Lung (tissue), 12 donors: Measurements from ENCODE around the gene IDE. TPM values are rescaled to one million over a fixed set of nuclear protein-coding genes. Genes with fewer than 3 reads are reported as not detected.

Experiments
- ATAC-seq: fragments of 200-7000 bp; cut with Tn5 transposase; one replicate; pipeline ENCODE4 v1.9.1; 2020; ENCODE audit warnings: moderate number of reproducible peaks; ENCODE audit not compliant: insufficient read depth, low FRiP score
- DNase-seq, 3 donors: peaks; one replicate each; pipeline ENCODE4 v3.0.0-alpha.2; 2013 to 2017
- H3K27ac ChIP-seq, 2 donors: one replicate each; pipeline ENCODE4 v1.5.1; 2013; ENCODE audit warnings: mild to moderate bottlenecking in 2 of 2, moderate library complexity in 2 of 2, control low read depth in 1 of 2, inconsistent platforms in 1 of 2, low read depth in 1 of 2, low read length in 1 of 2
- H3K27me3 ChIP-seq, 3 donors: one replicate each; pipeline ENCODE4 v1.5.1; 2013; ENCODE audit warnings: low read length in 2 of 3; ENCODE audit not compliant: control insufficient read depth in 3 of 3, insufficient read depth in 3 of 3
- H3K36me3 ChIP-seq, 4 donors: one replicate each; pipeline ENCODE4 v1.5.1; 2013; ENCODE audit warnings: low read length in 4 of 4, mild to moderate bottlenecking in 1 of 4, moderate library complexity in 1 of 4; ENCODE audit not compliant: control insufficient read depth in 4 of 4, insufficient read depth in 4 of 4
- H3K4me1 ChIP-seq, 5 donors: one replicate each; pipeline ENCODE4 v1.5.1; 2013; ENCODE audit warnings: low read length in 5 of 5, mild to moderate bottlenecking in 2 of 5, moderate library complexity in 1 of 5; ENCODE audit not compliant: control insufficient read depth in 5 of 5, insufficient read depth in 5 of 5
- H3K4me3 ChIP-seq: one replicate; pipeline ENCODE4 v1.5.1; 2013; ENCODE audit warnings: mild to moderate bottlenecking, control low read depth, moderate library complexity
- H3K9ac ChIP-seq, 2 donors: one replicate each; pipeline ENCODE4 v1.5.1; 2013; ENCODE audit warnings: low read length in 2 of 2, control low read depth in 1 of 2; ENCODE audit not compliant: insufficient read depth in 1 of 2
- H3K9me3 ChIP-seq, 4 donors: one replicate each; pipeline ENCODE4 v1.5.1; 2013; ENCODE audit warnings: low read length in 3 of 4, mild to moderate bottlenecking in 1 of 4, moderate library complexity in 1 of 4; ENCODE audit not compliant: control insufficient read depth in 4 of 4, insufficient read depth in 3 of 4
- WGBS, 2 donors: extraction: QIAGEN DNeasy Blood & Tissue Kit; methylation state at CpG; one replicate each; pipeline ENCODE4 v1.1.7; 2013; 5-methylcytosine and 5-hydroxymethylcytosine counted together
- polyA plus RNA-seq, 2 donors: library from polyadenylated mRNA; stranded (reverse); fragments of 200-250 nt; gene quantifications; one replicate each; pipeline ENCODE4 v1.2.1, GENCODE V29; 2013
- total RNA-seq, 2 donors: library from RNA; depleted of rRNA in 1 of 2; stranded (reverse); fragments of >200 nt in 1 of 2; gene quantifications; one replicate each; pipeline ENCODE4 v1.2.1, GENCODE V29; 2014 to 2021
- TF ChIP-seq, protein P1 (sequence below): IDR thresholded peaks from 2 replicates; pipeline ENCODE4 v1.5.1; 2012; ENCODE audit warnings: mild to moderate bottlenecking; ENCODE audit errors: control extremely low read depth, extremely low read depth
- donor health status: control.
- donor health status: control.
- donor health status: Bipolar disorder and iron deficiency.
- donor health status: healthy.
- donor health status: DM: yes; HTN: yes; CAD: no.

IDE gene
- total and polyA plus RNA-seq, 4 donors: 9.1 to 39.2 (median 21.0) TPM

DNA sequence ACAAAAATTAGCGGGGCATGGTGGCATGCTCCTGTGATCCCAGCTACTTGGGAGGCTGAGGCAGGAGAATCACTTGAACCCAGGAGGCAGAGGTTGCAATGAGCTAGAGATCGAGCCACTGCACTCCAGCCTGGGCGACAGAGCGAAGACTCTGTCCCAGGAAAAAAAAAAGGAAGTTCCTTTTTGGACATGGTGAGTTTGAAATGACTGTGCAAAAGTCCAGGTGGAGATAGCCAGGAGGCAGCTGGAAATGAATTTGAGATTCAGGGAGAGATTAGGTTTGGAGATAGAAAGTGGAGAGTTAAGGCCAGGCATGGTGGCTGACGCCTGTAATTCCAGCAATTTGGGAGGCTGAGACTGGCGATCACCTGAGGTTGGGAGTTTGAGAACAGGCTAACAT is 143.8 kb downstream of the IDE start:
- TF ChIP-seq, protein P1, sequence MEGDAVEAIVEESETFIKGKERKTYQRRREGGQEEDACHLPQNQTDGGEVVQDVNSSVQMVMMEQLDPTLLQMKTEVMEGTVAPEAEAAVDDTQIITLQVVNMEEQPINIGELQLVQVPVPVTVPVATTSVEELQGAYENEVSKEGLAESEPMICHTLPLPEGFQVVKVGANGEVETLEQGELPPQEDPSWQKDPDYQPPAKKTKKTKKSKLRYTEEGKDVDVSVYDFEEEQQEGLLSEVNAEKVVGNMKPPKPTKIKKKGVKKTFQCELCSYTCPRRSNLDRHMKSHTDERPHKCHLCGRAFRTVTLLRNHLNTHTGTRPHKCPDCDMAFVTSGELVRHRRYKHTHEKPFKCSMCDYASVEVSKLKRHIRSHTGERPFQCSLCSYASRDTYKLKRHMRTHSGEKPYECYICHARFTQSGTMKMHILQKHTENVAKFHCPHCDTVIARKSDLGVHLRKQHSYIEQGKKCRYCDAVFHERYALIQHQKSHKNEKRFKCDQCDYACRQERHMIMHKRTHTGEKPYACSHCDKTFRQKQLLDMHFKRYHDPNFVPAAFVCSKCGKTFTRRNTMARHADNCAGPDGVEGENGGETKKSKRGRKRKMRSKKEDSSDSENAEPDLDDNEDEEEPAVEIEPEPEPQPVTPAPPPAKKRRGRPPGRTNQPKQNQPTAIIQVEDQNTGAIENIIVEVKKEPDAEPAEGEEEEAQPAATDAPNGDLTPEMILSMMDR: no peak
- Histone ChIP-seq H3K4me3 (no peak overlapping the region), H3K9ac (no peak overlapping the region), H3K27me3 (no peaks in the 10 kb centered on the region), H3K36me3 (no peaks in the 10 kb centered on the region), H3K4me1 (no peaks in the 10 kb centered on the region), H3K27ac (no peak overlapping the region), H3K9me3 (no peaks in the 10 kb centered on the region)
- no peak for DNase-seq
- 72 to 89% methylated on average over 6 of the region's 6 CpGs for WGBS, 2 donors
- no peak for ATAC-seq

DNA sequence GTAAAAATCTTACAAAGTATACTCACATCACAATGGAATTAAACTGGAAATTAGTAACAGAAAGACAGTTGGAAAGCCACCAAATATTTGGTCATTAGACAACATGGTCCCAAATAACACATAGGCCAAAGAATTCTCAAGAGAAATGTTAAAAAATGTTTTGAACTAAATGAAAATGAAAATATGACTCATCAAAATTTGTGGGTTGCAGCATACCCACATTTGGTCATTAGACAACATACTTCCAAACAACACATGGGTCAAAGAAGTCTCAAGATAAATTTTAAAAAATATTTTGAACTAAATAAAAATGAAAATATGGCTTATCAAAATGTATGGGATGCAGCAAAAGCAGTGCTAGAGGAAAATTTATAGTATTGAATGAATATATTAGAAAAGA is 152.3 kb downstream of the IDE start:
- peaks cover 0 to 18% (median 16%) of the 10 kb centered on the region in 3 donors for H3K27me3 ChIP-seq
- TF ChIP-seq, protein P1: no peak
- no peak overlapping the region for H3K27ac ChIP-seq
- H3K9ac ChIP-seq: no peak overlapping the region
- DNase-seq (no peak), ATAC-seq (no peak)
- no peak overlapping the region for H3K4me3 ChIP-seq
- no peaks in the 10 kb centered on the region for H3K36me3 ChIP-seq
- H3K9me3 ChIP-seq: no peaks in the 10 kb centered on the region
- H3K4me1 ChIP-seq: no peaks in the 10 kb centered on the region

DNA sequence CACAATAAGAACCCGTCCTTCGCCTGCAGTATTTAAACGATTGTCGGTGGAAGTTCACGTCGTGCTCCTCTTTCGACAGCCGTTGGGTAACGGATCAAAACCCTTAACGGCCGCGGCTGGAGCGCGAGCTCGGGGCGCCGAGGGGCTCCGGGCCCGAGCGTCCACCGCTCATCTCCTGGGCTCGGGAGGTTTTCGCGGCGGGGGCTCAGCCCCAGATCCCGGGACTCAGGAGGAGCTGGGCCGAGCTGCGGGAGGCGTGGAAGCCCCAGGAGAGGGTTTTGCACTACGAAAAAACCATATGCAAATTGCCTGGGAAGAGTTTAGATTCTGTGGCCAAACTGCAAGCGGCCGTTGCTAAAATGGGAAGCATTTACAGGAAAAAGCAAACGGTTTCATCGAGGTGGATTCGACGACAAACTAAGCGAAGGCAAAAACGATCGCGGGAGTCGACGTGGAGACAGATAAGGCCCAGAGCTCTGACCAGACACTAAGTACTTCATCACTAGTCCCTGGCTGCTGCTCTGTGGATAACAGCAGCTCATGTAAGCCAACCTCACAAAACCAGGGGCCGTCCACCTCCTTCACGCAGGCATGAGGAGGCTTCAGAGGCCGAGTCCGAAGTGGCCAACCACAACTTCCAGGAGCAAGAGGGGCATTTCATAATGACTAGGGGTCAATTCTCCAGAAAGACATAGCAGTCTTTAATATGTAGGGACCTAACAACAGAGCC is 153.2 kb downstream of the IDE start:
- ATAC-seq: no peak
- Histone ChIP-seq H3K4me3 (no peak overlapping the region), H3K4me1 (no peaks in the 10 kb centered on the region), H3K9me3 (no peaks in the 10 kb centered on the region), H3K27me3 (peaks cover 0 to 18% (median 16%) of the 10 kb centered on the region in 3 donors), H3K9ac (no peak overlapping the region), H3K27ac (no peak overlapping the region), H3K36me3 (no peaks in the 10 kb centered on the region)
- peak; percentile 3 to 17 (median 6) for DNase-seq
- 13 to 16% methylated on average over 46 of the region's 46 CpGs for WGBS, 2 donors
- TF ChIP-seq, protein P1: no peak
